ENCODE measurements around the gene CHI3L2.

DNA sequence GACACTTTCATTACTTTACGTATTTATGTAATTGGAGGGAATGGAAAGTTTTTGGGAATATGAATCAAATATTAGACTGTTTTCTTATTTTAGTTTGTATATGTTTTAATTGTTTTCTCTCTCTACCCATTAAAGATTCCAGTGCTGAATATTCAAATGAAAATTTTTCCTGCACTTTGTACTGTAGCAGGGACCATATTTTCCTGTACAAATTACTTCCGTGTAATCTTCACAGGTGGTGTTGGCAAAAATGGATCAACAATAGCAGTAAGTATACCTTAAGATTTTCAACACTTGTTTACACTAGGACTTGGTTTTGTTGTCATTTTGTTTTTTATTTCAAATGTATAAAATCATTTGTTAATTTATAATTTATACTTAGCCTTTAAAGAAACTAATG, 45.5 kb upstream of the CHI3L2 start:
- TF ChIP-seq, protein P1, sequence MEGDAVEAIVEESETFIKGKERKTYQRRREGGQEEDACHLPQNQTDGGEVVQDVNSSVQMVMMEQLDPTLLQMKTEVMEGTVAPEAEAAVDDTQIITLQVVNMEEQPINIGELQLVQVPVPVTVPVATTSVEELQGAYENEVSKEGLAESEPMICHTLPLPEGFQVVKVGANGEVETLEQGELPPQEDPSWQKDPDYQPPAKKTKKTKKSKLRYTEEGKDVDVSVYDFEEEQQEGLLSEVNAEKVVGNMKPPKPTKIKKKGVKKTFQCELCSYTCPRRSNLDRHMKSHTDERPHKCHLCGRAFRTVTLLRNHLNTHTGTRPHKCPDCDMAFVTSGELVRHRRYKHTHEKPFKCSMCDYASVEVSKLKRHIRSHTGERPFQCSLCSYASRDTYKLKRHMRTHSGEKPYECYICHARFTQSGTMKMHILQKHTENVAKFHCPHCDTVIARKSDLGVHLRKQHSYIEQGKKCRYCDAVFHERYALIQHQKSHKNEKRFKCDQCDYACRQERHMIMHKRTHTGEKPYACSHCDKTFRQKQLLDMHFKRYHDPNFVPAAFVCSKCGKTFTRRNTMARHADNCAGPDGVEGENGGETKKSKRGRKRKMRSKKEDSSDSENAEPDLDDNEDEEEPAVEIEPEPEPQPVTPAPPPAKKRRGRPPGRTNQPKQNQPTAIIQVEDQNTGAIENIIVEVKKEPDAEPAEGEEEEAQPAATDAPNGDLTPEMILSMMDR (conservative IDR thresholded peaks at IDR 0.05) = no peak
- TF ChIP-seq EZH2 (IDR thresholded peaks at IDR 0.05; ENCODE audit: low read depth) = no peak

Measured in PC-9 (cell line).